IMR-90 (cell line): ENCODE results near the gene UXS1. TPM values are rescaled to one million over a fixed set of nuclear protein-coding genes. Genes with fewer than 3 reads are reported as not detected.

Experiments used
- ATAC-seq: fragments of 200-7000 bp; cut with Tn5 transposase; 2 replicates; pipeline ENCODE4 v1.9.1; 2020; ENCODE audit warnings: low read depth, mild to moderate bottlenecking, moderate library complexity
- BruUV-seq: library from RNA; stranded (reverse); fragments of 400-500 nt; replicated peaks from 2 replicates; lab custom pipeline; 2021; lab: Mats Ljungman, UMichigan
- CTCF ChIA-PET: fragments of 300-600 bp; formaldehyde crosslinking; extraction: SDS; loops from one replicate; lab custom pipeline; 2021; ENCODE audit warnings: antibody characterized with exemption; lab: Yijun Ruan, JAX
- POLR2A ChIA-PET: fragments of 300-600 bp; sonication (Branson Sonifier 250); formaldehyde crosslinking; loops from one replicate; lab custom pipeline; 2022; ENCODE audit warnings: antibody characterized with exemption; ENCODE audit not compliant: unreplicated experiment; lab: Charles Lee
- DNase-seq: peaks from one replicate; pipeline ENCODE4 v3.0.0; 2013
- H2AFZ ChIP-seq: replicated peaks from 2 replicates; pipeline ENCODE3; 2013; ENCODE audit warnings: low read length, mild to moderate bottlenecking; ENCODE audit not compliant: poor library complexity
- H2AK5ac ChIP-seq: 2 replicates; pipeline ENCODE4 v1.6.1; 2013; ENCODE audit warnings: low read depth, low read length, inconsistent platforms
- H2AK9ac ChIP-seq: replicated peaks from 2 replicates; pipeline ENCODE3; 2013; ENCODE audit warnings: mild to moderate bottlenecking, low read depth, low read length, moderate library complexity; ENCODE audit not compliant: poor library complexity
- H2BK120ac ChIP-seq: 2 replicates; pipeline ENCODE4 v1.6.1; 2013; ENCODE audit warnings: low read depth, low read length, inconsistent platforms
- H2BK15ac ChIP-seq: 3 replicates; pipeline ENCODE4 v1.6.1; 2013; ENCODE audit warnings: low read depth, low read length, inconsistent platforms
- H2BK20ac ChIP-seq: 2 replicates; pipeline ENCODE4 v1.6.1; 2013; ENCODE audit warnings: low read depth, mild to moderate bottlenecking, inconsistent platforms, low read length, moderate library complexity
- H2BK5ac ChIP-seq: 2 replicates; pipeline ENCODE4 v1.6.1; 2013; ENCODE audit warnings: mild to moderate bottlenecking, low read depth, low read length, inconsistent platforms; ENCODE audit not compliant: poor library complexity, severe bottlenecking
- H3K14ac ChIP-seq: replicated peaks from 2 replicates; pipeline ENCODE4 v1.6.1; 2013; ENCODE audit warnings: low read depth, low read length, inconsistent platforms
- H3K18ac ChIP-seq: 2 replicates; pipeline ENCODE4 v1.6.1; 2013; ENCODE audit warnings: low read depth, low read length, control low read depth
- H3K23ac ChIP-seq: 2 replicates; pipeline ENCODE4 v1.6.1; 2013; ENCODE audit warnings: low read depth, low read length, inconsistent platforms
- H3K27ac ChIP-seq: 2 replicates; pipeline ENCODE4 v1.5.1; 2013; ENCODE audit warnings: mild to moderate bottlenecking, control low read depth, low read length; ENCODE audit not compliant: insufficient read depth
- H3K27me3 ChIP-seq: 2 replicates; pipeline ENCODE4 v1.6.1; 2013; ENCODE audit warnings: low read length; ENCODE audit not compliant: control insufficient read depth, insufficient read depth
- H3K36me3 ChIP-seq: 2 replicates; pipeline ENCODE4 v1.6.1; 2013; ENCODE audit warnings: low read length, mixed read lengths; ENCODE audit not compliant: control insufficient read depth, insufficient read depth
- H3K4ac ChIP-seq: 2 replicates; pipeline ENCODE4 v1.6.1; 2013; ENCODE audit warnings: low read depth, low read length, inconsistent platforms
- H3K4me1 ChIP-seq: 2 replicates; pipeline ENCODE4 v1.6.1; 2013; ENCODE audit warnings: low read length, mixed read lengths; ENCODE audit not compliant: control insufficient read depth, insufficient read depth
- H3K4me2 ChIP-seq: 2 replicates; pipeline ENCODE4 v1.6.1; 2013; ENCODE audit warnings: low read depth, mild to moderate bottlenecking, control low read depth, low read length, moderate library complexity
- H3K4me3 ChIP-seq: 2 replicates; pipeline ENCODE4 v1.5.1; 2013; ENCODE audit warnings: low read depth, mild to moderate bottlenecking, control low read depth, low read length, moderate library complexity; ENCODE audit not compliant: insufficient read depth
- H3K56ac ChIP-seq: 2 replicates; pipeline ENCODE4 v1.6.1; 2013; ENCODE audit warnings: low read length, inconsistent platforms; ENCODE audit not compliant: insufficient read depth; ENCODE audit errors: extremely low read depth
- H3K79me1 ChIP-seq, 2 experiments: 2 replicates each; pipeline ENCODE4 v1.6.1; 2013; ENCODE audit warnings: low read length in 2 of 2, inconsistent platforms in 1 of 2, low read depth in 1 of 2
- H3K9ac ChIP-seq: 2 replicates; pipeline ENCODE4 v1.6.1; 2013; ENCODE audit warnings: low read depth, low read length, control low read depth
- H3K9me1 ChIP-seq: 2 replicates; pipeline ENCODE4 v1.6.1; 2013; ENCODE audit warnings: low read length, inconsistent platforms; ENCODE audit not compliant: insufficient read depth
- H3K9me3 ChIP-seq: 2 replicates; pipeline ENCODE4 v1.6.1; 2013; ENCODE audit warnings: low read length; ENCODE audit not compliant: control insufficient read depth, insufficient read depth
- H4K20me1 ChIP-seq: 2 replicates; pipeline ENCODE4 v1.6.1; 2013; ENCODE audit warnings: low read length, inconsistent platforms; ENCODE audit not compliant: insufficient read depth
- H4K5ac ChIP-seq: 2 replicates; pipeline ENCODE4 v1.6.1; 2013; ENCODE audit warnings: mild to moderate bottlenecking, low read depth, low read length, control low read depth
- H4K8ac ChIP-seq, 2 experiments: 2 replicates each; pipeline ENCODE4 v1.6.1; 2013; ENCODE audit warnings: low read depth in 2 of 2, low read length in 2 of 2, control low read depth in 1 of 2, inconsistent platforms in 1 of 2
- H4K91ac ChIP-seq: 2 replicates; pipeline ENCODE4 v1.6.1; 2013; ENCODE audit warnings: low read depth, low read length, inconsistent platforms; ENCODE audit not compliant: insufficient read depth
- BHLHE40 ChIP-seq: fragments of 150-350 bp; IDR thresholded peaks from 2 replicates; pipeline ENCODE4 v1.6.1; 2016; ENCODE audit warnings: mild to moderate bottlenecking, low read depth, low read length
- CEBPB ChIP-seq: IDR thresholded peaks from 2 replicates; pipeline ENCODE4 v1.6.1; 2012; ENCODE audit warnings: low read depth, low read length, improper control_type of control experiment
- CHD1 ChIP-seq: IDR thresholded peaks from 2 replicates; pipeline ENCODE4 v1.6.1; 2012; ENCODE audit warnings: low read depth, low read length, improper control_type of control experiment
- CTCF ChIP-seq: conservative IDR thresholded peaks from 2 replicates; pipeline ENCODE4 v1.5.1; 2012; ENCODE audit warnings: mild to moderate bottlenecking, low read depth, low read length, improper control_type of control experiment
- ELK1 ChIP-seq: fragments of 150-350 bp; IDR thresholded peaks from 2 replicates; pipeline ENCODE4 v1.6.1; 2016; ENCODE audit warnings: low read depth, mild to moderate bottlenecking, low read length, moderate library complexity, borderline replicate concordance
- FOS ChIP-seq: fragments of 150-350 bp; IDR thresholded peaks from 2 replicates; pipeline ENCODE4 v1.6.1; 2016; ENCODE audit warnings: low read depth, low read length
- MAFK ChIP-seq: IDR thresholded peaks from 2 replicates; pipeline ENCODE4 v1.6.1; 2012; ENCODE audit warnings: low read depth, low read length, improper control_type of control experiment
- MAZ ChIP-seq: IDR thresholded peaks from 2 replicates; pipeline ENCODE4 v1.6.1; 2012; ENCODE audit warnings: low read depth, mild to moderate bottlenecking, low read length, improper control_type of control experiment, moderate library complexity, borderline replicate concordance
- NFE2L2 ChIP-seq: fragments of 150-350 bp; IDR thresholded peaks from 2 replicates; pipeline ENCODE4 v1.6.1; 2016; ENCODE audit warnings: low read depth, mild to moderate bottlenecking, low read length
- POLR2A ChIP-seq: IDR thresholded peaks from 2 replicates; pipeline ENCODE4 v1.6.1; 2012; ENCODE audit warnings: mild to moderate bottlenecking, low read depth, low read length
- RAD21 ChIP-seq: IDR thresholded peaks from 2 replicates; pipeline ENCODE4 v1.6.1; 2012; ENCODE audit warnings: low read length, improper control_type of control experiment
- RCOR1 ChIP-seq: IDR thresholded peaks from 2 replicates; pipeline ENCODE4 v1.6.1; 2012; ENCODE audit warnings: mild to moderate bottlenecking, low read length, improper control_type of control experiment; ENCODE audit not compliant: insufficient replicate concordance
- SMC3 ChIP-seq: fragments of 150-350 bp; IDR thresholded peaks from 2 replicates; pipeline ENCODE4 v1.6.1; 2016; ENCODE audit warnings: low read depth, mild to moderate bottlenecking, antibody characterized with exemption, low read length, moderate library complexity
- WGBS, 2 experiments: methylation state at CpG; one replicate each; pipeline versions ENCODE4 v1.1.5 to v1.1.7; 2013; ENCODE audit warnings: missing lambda C conversion rate in 2 of 2; ENCODE audit not compliant: insufficient read length in 1 of 2; ENCODE audit errors: extremely low coverage in 2 of 2; 5-methylcytosine and 5-hydroxymethylcytosine counted together
- dilution Hi-C: fragments of 300-500 bp; cut with HindIII; formaldehyde crosslinking; loops from one replicate; pipeline ENCODE4 v1.14.3; 2018; ENCODE audit warnings: low sequenced_read_pairs; ENCODE audit not compliant: unreplicated experiment
- in situ Hi-C: fragments of 300-500 bp; cut with MboI; formaldehyde crosslinking; loops from 3 replicates; pipeline ENCODE4 v1.14.3; 2019; ENCODE audit warnings: low sequenced_read_pairs, inconsistent platforms, mixed read lengths
- intact Hi-C: fragments of 100-400 bp; cut with micrococcal nuclease; formaldehyde crosslinking; loops from 2 replicates; pipeline ENCODE4 v1.10.0; 2022
- polyA plus RNA-seq, 3 experiments: library from polyadenylated mRNA; depleted of rRNA; stranded (reverse); fragments of >200 nt; gene quantifications; 2 replicates each; pipeline ENCODE4 v1.2.3, GENCODE V29; 2012; ENCODE audit warnings: low replicate concordance in 1 of 3
- total RNA-seq: library from RNA; depleted of rRNA; stranded (reverse); fragments of >200 nt; gene quantifications from 2 replicates; pipeline ENCODE4 v1.2.3, GENCODE V29; 2012

The UXS1 gene
- total and polyA plus RNA-seq, 2 of the 4 experiments (the other 2 are of a cell fraction), result 33.7 to 54.3 TPM

GRCh38 chr2:106140913-106141312 lies 53.2 kb downstream of the UXS1 start:
- in situ Hi-C loops (no loop called here), intact Hi-C loops (loop anchor here (1.0 to 5.0 kb wide), 2 partner anchors 32 to 51 kb away; partner anchors contain the start of gene UXS1), dilution Hi-C loops (no loop called here)
- H3K4me2 ChIP-seq, result no peak overlapping the region
- no peaks in the 10 kb centered on the region for H3K27me3 ChIP-seq
- no peak overlapping the region for H4K8ac ChIP-seq
- no peak for DNase-seq
- BruUV-seq, result no TSS peak
- no peak overlapping the region for H3K14ac ChIP-seq
- no peak overlapping the region for H2AK9ac ChIP-seq
- H3K79me1 ChIP-seq, result peaks cover 5 to 27% of the 10 kb centered on the region in 2 experiments; a peak in 3 of 4 replicates
- H2BK5ac ChIP-seq, result no peak overlapping the region
- CTCF ChIA-PET, result no interaction called here
- no peak overlapping the region for H3K4ac ChIP-seq
- no peak overlapping the region for H3K9ac ChIP-seq
- TF ChIP-seq MAFK (no peak), ELK1 (no peak), CEBPB (no peak), POLR2A (no peak), BHLHE40 (no peak), CHD1 (no peak), SMC3 (no peak), NFE2L2 (no peak), MAZ (no peak), CTCF (no peak), FOS (no peak), RAD21 (no peak), RCOR1 (no peak)
- no peaks in the 10 kb centered on the region for H4K20me1 ChIP-seq
- no peaks in the 10 kb centered on the region for H3K9me3 ChIP-seq
- peak overlapping the region; percentile 12; the same call in 1 of the 2 replicates for H4K91ac ChIP-seq
- no peak overlapping the region for H3K56ac ChIP-seq
- peak overlapping the region; percentile 64; the same call in 1 of the 2 replicates for H3K18ac ChIP-seq
- H3K36me3 ChIP-seq, result peaks cover 5% of the 10 kb centered on the region
- no peak overlapping the region for H3K4me3 ChIP-seq
- no peak overlapping the region for H2AK5ac ChIP-seq
- no peak overlapping the region for H3K27ac ChIP-seq
- H3K4me1 ChIP-seq, result peaks cover 22% of the 10 kb centered on the region
- no CpG with 5 or more reads among the region's 2 CpGs for WGBS, 2 experiments
- no peak overlapping the region for H2AFZ ChIP-seq
- no peak overlapping the region for H2BK120ac ChIP-seq
- H3K23ac ChIP-seq, result no peak overlapping the region
- POLR2A ChIA-PET, result no interaction called here
- H4K5ac ChIP-seq, result no peak overlapping the region
- H2BK15ac ChIP-seq, result no peak overlapping the region
- H3K9me1 ChIP-seq, result peaks cover 7% of the 10 kb centered on the region; the same call in 1 of the 2 replicates
- peak overlapping the region; percentile 4; the same call in 1 of the 2 replicates for H2BK20ac ChIP-seq
- no peak for ATAC-seq
